ENCODE results near the gene CBLIF.
A peak's percentile ranks its signal among the peaks of the same experiment; 100 is the strongest.
"Not testable (repeated sequence)": the region's sequence is repeated elsewhere in the genome, so short reads cannot be mapped to it uniquely, and the experiment has no call there.

Gene CBLIF

DNA sequence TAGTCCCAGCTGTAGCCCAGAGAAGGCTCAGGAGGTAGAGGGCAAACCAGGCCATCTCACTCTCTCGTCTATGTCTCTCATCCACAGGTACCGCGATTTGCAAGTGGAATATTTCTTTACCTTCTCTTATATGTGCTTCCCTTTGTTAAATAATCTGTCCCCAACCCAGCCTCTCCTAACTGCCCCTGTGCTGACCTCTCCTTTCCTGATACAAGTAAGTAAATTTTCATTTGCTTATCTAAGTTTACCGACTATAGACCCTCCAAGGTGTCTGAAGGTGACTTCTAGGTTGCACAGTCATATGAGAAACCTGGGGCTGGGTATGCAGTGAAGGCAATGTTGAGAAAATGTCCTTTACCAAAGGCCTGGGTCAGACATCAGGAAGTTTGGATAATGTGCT lies at the start of gene CBLIF:
Gene CBLIF, minus strand, starts transcription at position 101 of the 400 bp plus-strand sequence. Its CDS starts 46 bp downstream, at position 55.
- DNase-seq (ENCODE audit: low spot score): no peak

DNA sequence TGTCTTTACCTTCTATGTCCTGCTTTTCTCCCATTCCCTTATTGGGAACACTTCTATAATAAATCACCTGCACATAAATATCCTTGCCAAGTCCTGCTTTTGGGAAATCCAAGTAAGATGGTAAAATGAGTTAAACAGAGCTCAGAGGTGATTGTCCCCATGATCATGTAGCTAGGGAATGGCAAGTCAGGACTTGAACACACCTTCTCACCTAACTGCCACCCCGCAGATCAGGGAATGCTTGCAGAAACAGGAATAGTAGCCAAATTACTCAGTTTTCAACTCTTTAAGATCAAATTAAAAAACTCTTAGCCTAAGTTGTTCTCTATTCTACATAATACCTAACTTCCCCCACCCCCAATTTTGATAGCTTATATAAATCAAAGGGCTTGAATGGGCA lies 49.3 kb upstream of the CBLIF start:
- DNase-seq (ENCODE audit: low spot score): no peak

DNA sequence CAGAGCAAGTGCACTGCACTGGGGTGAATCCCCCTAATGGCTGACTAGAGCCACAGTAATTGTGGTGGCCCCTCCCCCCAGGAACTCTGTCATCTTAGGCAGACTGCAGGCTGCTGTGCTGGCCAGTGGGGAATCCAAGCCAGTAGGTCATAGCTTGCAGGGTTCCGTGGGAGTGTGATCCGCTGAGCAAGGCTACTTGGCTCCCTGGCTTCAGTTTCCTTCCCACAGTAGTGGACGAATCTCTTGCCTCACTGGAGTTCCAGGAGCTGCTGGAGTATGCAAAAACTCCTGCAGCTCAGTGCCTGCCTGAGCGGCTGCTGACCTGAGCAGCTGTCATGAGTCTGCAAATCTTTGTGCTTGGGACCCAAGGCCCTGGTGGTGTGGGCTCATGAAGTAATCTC lies 46.5 kb upstream of the CBLIF start:
- no peak for DNase-seq (ENCODE audit: low spot score)

DNA sequence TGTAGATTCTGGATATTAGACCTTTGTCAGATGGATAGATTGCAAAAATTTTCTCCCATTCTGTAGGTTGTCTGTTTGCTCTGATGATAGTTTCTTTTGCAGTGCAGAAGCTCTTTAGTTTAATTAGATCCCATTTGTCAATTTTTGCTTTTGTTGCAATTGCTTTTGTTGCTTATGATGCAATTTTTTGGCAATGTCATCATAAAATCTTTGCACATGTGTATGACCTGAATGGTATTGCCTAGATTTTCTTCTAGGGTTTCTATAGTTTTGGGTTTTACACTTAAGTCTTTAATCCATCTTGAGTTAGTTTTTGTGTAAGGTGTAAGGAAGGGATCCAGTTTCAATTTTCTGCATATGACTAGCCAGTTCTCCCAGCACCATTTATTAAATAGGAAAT lies 41.9 kb upstream of the CBLIF start:
- not testable (repeated sequence) for DNase-seq (ENCODE audit: low spot score)

DNA sequence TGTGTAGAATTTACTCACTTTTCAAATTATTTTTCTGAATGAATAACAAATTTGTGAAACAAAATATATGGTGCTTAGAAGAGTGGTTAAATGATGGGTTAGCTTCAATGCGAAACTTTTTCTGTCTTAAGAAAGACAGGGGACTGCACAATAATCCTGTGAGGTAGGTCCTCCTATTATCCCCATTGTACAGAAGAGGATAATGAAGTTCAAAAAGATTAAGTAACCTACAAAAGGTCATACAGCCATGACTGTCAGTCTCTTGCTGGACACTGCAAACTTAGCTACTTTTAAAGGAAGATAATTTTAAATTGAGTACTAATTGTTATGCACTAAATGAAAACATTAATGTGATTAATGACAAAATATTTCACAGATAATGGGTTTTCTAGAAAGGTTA lies 38.3 kb upstream of the CBLIF start:
- no peak for DNase-seq (ENCODE audit: low spot score)

DNA sequence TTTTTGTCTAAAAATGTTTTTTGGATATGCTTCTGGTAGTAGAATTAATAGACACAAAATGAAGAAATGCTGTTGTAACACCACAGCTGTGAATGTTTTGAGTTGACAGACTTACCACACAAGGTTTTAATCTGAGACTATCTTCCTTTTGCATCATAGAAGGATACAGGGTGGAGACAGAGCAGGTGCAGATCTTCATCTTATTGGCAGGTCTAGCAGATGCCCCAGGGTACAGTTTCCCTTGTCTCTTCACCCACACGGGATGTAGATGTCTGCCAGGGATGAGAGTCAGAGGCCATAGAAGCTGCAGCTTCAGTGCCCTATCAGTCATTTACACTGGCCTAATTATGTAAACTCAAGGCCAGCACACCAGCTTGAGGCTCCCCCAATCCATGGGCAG lies 34.3 kb upstream of the CBLIF start:
- DNase-seq (ENCODE audit: low spot score): no peak

DNA sequence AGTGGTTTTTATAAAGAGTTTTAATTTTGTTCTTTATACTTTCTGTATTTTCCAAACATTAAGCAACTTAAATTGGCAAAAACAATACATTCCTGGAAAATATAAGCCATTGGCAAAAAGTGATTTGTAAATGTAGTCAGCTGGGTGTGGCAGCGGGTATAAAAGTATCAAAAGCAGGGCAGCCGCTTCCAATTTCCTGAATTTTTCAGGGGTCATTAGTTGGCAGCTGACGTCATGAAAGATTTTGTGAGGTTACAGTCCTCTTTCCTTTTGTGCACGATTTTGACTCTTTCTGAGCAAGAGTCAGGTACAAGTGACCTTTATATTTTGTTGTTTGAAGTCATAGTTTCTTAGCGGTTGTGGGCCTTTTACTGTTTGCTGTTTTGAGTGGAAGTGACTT lies 33.3 kb upstream of the CBLIF start, which contains the start of gene OOSP3:
Gene OOSP3, plus strand, starts transcription at position 208 of the 400 bp plus-strand sequence. Its CDS starts 27 bp downstream, at position 235.
- no peak for DNase-seq (ENCODE audit: low spot score)

DNA sequence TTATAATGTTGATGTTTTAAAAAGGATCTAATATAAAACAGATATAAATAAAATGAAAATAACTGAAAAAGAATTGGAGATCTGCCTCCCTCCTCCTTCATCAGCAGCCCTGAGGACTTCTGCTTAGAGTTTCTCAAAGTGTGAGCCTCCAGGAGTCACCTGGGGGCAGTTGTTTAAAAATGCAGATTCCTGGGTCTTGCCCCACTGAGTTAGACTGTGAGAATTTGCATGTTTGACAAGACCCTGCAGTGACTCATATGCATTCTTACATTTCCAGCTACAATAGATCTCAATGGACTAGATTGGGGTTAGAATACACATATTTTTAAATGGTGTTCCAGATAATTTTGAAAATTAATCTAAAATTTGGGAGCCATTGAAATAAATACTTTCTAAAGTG lies 32.5 kb upstream of the CBLIF start:
- DNase-seq (ENCODE audit: low spot score): no peak

DNA sequence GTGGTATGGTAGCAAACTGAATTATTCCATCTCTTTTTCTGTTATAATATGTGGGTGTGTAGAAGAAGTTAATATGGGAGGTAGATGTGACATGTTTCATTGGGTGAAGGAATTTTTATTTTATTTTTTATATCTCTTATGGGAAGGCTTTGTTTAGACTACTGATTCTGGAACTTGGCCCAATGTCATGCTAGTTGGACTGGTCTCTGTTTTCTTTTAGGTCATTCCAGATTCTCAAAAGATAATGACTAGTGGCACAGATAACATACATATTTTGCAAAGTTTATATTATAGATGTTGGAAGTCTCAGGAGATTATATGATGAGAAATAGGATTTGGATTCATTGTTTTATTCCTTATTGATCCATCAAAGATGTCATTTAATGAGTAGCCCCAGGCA lies 32.0 kb upstream of the CBLIF start:
- no peak for DNase-seq (ENCODE audit: low spot score)

DNA sequence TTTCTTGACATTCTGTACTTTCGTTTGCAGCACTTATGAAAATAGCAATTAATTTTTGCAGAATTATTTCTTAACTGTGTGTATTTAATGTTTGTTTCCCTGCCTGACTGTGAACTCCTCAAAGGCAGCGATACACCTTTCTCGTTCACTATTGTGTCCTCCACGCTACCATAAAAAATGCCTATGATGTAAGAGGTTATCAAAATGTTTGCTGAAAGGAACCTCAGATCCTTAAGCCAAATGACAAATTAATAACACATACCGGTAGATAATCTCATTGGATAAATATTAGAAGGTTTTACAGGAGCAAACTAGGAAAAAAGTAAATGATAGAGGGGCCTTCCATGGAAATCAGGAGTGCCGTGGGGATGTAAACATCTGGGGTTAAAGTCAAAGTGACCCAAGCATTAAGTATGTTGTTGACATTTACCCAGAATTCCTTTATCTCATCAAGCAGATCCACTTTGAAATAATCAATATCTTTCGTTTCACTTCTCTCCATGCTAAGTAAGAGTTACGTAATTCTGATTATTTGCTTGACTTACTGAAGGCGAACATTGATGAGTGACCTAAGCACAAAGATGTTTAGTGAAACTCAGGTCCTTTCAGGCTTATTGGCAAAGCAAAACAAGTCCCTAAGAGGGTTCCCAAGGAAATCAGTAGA lies 30.7 kb upstream of the CBLIF start:
- DNase-seq (ENCODE audit: low spot score): no peak

DNA sequence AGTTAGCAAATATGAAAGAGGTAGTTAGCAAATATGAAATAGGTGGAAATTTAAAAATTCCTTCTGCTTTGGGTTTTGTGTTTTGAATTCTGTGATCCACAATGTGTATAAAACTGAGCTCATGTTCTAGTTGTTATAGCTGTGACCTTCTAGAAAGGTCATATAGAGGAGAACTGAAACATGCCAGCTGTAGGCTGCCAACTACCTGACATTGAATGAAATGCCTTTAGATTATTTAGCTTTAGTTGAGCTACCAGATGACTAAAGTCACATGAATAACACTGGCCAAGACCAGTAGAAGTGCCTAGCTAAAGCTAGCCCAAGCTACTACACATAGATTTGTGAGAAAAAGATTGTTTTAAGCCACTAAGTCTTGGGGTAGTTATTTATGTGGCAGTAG lies 26.8 kb upstream of the CBLIF start:
- no peak for DNase-seq (ENCODE audit: low spot score)

DNA sequence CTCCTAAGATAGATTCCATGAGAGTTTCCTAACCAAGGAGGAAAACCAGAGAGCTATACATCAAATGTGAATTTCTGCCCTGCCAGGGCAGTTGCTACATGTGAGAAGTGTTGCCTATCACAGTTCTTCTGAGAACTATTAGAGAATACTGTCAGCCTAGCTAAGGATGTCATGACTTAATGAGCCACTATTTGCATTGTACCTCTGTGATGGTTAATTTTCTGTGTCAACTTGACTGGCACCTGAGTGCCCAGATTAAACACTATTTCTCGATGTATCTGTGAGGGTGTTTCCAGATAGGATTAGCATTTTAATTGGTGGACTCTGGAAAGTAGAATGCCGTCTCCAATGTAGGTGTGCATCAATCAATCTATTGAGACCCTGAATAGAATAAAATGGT lies 22.6 kb upstream of the CBLIF start:
- DNase-seq (ENCODE audit: low spot score): no peak

DNA sequence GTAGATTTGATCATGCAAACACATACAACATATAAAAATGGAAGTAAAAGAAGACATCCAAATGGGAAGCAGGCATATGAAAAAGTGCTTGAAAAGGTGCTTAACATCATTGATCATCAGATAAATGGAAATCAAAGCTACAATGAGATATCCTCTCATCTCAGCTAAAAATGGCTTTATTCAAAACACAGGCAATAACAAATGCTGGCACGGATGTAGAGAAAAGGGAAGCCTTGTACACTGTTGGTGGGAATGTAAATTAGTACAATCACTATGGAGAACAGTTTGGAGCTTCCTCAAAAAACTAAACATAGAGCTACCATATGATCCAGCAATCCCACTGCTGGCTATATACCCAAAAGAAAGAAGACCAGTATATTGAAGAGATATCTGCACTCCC lies 21.5 kb upstream of the CBLIF start:
- no peak for DNase-seq (ENCODE audit: low spot score)

DNA sequence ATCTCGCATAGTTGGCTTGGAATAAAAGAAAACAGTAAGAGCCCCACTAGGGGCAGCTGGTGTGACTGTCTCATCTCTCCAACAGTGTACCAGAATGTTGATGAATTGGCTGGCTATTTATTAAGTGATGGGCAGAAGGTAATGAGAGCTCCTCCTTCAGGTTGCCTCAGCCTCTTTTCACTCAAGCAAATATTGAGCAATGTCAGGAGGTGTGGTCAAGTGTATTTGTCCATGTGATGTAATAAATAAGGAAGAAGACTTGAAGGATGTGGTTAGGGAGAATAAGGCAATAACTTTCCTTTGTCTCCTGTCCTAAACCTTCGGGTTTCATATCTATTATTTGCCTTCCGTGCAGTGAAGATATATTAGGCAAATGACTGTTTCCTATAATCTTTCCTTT lies 21.1 kb upstream of the CBLIF start, which contains the start of gene TCN1:
Gene TCN1, minus strand, starts transcription at position 91 of the 400 bp plus-strand sequence. Its CDS starts 17 bp downstream, at position 74.
- no peak for DNase-seq (ENCODE audit: low spot score)

DNA sequence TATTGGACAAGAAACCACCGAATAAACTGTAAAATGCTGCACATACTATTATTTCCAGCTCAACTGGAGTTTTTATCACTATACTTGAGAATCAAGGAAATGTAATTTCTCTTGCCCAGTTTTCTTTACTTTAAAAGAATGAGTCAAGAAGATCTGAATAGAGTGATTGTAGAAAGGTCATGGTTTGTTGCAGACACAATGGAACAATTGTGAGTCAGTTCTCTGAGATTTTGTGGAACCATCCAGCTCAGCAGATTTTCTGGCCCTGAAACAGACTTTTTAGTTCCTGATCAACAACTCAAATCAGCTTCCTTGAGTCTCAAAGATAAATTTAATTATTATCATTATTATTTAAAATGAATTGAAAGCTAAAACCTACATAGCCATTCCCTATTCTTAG lies 19.7 kb upstream of the CBLIF start:
- DNase-seq (ENCODE audit: low spot score): no peak

DNA sequence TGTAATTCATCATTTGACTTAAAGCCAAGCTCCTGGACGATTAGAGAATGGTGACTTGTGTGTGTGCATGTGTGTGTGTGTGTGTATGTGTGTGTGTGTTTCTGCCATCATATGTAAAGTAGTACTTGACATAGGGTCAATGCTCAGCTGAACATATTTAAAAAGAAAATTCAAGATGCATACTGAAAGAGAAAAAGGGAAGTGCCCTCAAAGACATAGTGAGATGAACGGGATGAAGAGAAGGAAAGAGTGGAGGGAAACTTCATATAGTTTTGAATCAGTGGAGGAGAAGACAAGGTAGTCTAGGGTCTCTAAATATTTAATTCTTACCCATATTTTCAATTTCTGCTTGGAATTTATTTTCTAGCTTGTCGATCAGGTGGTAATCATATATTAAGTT lies 17.0 kb upstream of the CBLIF start:
- no peak for DNase-seq (ENCODE audit: low spot score)

DNA sequence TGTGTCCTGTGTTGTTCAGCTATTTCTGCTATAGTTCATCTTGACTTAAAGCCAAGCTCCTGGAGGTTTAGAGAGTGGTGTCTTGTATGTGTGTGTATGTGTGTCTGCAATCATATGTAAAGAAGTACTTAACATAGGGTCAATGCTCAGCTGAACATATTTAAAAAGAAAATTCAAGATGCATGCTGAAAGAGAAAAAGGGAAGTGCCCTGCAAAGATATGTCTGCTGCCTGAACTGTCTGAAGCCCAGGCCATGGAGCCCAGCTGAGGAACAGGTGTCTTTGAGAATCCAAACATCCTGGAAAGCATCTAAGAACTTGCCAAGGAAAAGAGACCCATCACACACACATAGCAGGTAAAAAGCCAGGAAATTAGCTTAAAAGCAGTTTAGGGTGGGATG lies 14.4 kb upstream of the CBLIF start:
- no peak for DNase-seq (ENCODE audit: low spot score)

DNA sequence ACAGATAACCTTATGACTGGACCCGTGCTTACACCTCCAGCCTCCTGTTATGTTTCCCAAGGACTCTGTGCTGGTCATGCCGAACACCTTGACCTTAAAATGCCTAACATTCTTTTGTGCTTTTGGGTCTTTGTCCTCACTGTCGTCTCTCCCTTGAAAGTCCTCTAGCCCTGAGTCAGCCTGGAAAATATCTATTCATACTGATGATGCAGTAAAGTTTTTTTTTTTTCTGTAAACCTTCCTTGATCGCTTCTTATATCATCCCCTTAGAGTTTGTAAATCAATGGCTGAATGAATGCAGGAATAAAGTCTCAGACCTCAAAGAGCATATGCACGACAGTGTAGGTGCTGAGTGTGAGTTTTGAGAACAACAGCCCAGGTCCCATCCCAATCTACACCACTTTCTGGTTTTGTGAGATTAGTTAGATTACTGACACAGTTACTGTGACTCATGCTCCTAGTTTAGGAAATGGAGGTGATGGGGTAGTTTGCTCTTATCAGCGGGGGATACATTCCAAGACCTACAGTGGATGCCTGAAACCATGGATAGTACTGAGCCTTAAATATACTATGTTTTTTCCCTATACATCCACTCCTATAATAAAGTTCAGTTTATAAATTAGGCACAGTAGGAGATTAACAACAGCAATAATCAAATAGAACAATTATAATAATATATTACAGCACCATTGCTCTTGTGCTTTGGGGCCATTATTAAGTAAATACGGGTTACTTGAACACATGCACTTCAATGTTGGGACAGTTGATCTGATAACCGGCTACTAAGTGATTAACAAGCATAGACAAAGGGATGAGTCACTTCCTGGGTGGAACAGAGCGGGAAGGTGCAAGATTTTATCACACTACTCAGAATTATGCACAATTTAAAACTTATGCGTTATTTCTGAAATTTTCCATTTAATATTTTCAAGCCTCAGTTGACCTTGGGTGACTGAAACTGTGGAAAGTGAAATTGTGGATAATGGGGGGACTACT lies 12.4 kb upstream of the CBLIF start:
- peak; percentile 66 for DNase-seq (ENCODE audit: low spot score)

DNA sequence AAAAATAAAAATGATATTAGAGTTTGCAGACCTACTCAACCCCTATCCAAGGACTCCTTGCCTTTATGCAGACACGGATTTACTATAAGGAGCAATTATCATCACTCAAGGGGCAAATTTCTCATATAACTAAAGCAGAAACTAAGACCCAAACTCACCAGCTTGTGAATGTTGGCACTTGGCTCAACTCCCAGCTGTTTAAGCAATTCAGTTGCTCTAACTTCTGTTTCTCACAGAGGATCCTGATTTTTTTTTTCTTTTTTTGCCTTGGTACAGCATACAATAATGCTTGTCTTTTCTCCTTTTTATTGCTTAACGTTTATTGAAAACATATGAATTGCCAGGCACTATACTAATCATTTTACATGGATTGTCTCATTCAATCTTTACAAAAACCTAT lies 9.6 kb upstream of the CBLIF start:
- no peak for DNase-seq (ENCODE audit: low spot score)

DNA sequence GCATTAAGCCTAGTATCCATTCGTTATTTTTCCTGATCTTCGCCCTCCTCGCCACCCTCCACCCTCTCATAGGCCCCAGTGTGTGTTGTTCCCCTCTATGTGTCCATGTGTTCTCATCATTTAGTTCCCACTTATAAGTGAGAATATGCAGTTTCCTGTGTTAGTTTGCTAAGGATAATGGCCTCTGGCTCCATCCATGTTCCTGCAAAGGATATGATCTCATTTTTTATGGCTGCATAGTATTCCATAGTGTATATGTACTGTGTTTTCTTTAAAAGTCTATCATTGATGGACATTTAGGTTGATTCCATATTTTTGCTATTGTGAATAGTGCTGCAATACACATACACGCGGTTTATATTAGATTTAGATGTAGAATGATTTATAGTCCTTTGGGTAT lies 6.1 kb upstream of the CBLIF start:
- not testable (repeated sequence) for DNase-seq (ENCODE audit: low spot score)

DNA sequence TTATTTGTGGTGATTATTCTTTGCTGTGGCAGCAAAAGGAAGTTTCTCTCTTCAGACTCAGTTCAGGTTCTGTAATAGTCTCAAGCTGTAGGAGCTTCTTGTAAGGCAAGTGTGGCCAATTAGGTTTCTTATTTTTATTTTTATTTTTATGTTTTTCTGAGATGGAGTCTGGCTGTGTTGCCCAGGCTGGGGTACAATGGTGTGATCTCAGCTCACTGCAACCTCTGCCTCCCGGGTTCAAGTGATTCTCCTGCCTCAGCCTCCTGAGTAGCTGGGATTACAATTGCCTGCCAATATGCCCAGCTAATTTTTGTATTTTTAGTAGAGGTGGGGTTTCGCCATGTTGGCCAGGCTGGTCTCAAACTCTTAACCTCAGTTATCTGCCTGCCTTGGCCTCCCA lies 4.3 kb upstream of the CBLIF start:
- not testable (repeated sequence) for DNase-seq (ENCODE audit: low spot score)

DNA sequence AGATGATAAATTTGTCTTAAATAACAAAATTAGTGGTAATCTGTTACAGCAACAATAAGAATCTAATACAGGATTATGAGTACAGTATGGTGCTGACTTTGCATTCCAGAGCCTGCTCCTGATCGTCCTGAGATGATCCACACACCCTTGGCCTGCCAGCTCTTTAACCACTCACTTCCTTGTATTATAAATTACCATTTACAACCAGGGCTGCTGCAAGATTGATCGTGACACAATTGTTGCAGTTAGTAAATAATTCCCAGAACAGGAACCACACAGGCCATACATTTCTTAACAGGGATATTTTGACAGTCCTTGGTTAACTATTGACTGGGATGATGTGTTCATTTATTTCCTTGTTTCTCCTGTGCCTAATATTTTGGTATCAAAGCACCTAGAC lies 3.8 kb upstream of the CBLIF start:
- DNase-seq (ENCODE audit: low spot score): no peak

DNA sequence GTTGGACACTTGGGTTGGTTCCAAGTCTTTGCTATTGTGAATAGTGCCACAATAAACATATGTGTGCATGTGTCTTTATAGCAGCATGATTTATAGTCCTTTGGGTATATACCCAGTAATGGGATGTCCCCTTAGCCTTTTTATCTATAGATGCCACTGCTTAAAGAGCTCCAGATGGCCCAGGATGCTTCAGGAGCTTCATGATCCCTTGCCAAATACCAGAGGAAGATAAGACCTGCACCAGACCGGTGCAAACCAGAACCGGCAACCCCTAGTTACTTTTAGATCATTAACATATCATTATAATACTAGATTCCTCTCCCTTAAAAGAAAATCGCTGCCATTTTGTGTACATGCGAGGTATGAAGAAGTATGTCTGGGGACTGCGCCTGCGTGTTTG lies 3.1 kb upstream of the CBLIF start:
- not testable (repeated sequence) for DNase-seq (ENCODE audit: low spot score)
